Activated CD4-positive, alpha-beta T cell treated with anti-CD3 and anti-CD28 coated beads, Interleukin-2, amount 50 U/mL, for 48 hours (primary cell): Measurements from ENCODE around the gene ETV5.
"Not testable (repeated sequence)": the region's sequence is repeated elsewhere in the genome, so short reads cannot be mapped to it uniquely, and the experiment has no call there.

Experiments used
- DNase-seq, 2 experiments: peaks; one replicate each; pipeline ENCODE4 v3.0.0-alpha.2; 2020

Gene ETV5

DNA sequence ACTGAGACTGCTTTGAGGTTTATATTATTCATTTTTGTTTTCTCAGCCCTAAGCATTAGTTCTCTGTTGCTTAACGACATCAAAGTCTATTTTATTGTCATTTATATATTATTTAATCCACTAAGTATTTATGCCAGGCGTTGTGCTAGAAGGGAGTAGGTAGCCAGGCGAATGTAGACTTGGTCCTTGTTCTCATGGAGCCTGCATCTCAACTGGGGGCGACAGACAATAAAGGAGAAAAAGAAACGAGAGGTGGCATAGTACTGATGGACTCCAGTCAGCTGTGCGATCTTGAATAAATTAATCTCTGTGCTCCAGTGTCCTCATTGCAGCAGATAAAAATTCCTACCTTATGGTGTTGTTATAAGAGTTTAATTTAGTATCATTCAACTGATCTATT is 49.7 kb downstream of the ETV5 start:
- DNase-seq, result no peak

- DNase-seq, result no peak
Observed at GRCh38 chr3:186058225-186058624, 50.7 kb downstream of the ETV5 start.

- DNase-seq, result no peak
Observed at GRCh38 chr3:186057594-186057993, 51.3 kb downstream of the ETV5 start.

GRCh38 chr3:186054792-186055352 is 54.0 kb downstream of the ETV5 start:
- DNase-seq, result no peak

DNA sequence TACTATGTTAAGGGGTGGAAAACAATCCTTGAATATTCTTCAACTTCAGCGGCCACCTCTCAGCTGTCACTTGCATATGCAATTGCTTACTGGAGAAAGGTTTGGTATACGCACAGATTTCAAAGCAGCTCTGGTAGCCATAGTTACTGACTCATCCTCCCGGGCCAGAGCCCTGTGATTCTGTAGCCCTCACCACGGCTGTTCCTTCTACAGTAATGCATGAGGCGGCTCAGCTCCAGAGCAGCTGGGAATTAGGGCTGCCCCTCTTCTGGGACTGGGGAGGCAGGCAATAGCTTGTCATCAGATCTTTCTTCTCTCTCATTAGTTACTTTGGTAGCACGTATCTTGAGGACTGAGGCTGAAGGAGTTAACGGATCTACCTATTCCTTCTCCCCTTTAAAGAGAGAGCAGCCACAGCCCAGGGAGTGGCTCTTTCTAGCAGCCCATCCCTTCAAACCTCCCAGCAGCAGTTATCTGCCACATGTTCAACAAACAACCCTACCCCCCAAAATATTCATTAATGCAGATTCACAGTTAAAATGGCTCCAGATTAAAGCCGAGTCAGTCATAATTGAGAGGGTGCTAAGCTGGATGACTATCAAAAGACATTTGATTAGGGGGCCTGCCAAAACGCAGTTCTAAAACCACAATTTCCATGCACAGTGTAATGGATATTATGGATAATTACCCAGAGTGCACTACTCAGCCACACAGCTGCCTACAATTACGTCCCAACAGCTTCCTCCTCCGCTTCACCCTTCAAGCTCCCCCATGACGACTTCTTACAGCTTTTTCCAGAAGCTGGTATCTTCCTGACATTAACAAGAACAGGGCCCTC is 54.7 kb downstream of the ETV5 start:
- no peak for DNase-seq

GRCh38 chr3:186052096-186052840 is 56.6 kb downstream of the ETV5 start:
- no peak for DNase-seq

DNA sequence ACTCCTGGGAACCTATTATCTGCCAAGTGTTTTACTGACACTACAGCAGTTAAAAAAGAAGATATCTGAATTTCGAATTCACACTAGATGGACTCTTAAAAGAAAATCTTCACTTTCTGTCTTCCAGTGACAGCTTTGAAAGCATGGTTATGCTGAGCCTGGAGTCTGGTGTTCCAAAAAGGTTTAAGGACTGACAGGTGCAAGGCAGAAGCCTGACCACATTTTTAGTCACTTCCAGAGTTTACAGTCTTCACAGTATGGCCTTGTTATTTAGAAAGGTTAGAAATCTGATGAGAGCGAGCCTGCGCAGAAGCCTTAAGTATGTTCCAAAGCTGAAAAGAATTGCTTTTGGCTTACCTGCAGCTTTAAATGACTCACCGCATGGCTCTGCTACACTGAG is 59.9 kb downstream of the ETV5 start:
- no peak for DNase-seq

GRCh38 chr3:186048119-186048518 is 60.8 kb downstream of the ETV5 start:
- DNase-seq, result no peak

- no peak for DNase-seq
Observed at GRCh38 chr3:186046838-186047237, 62.1 kb downstream of the ETV5 start.

DNA sequence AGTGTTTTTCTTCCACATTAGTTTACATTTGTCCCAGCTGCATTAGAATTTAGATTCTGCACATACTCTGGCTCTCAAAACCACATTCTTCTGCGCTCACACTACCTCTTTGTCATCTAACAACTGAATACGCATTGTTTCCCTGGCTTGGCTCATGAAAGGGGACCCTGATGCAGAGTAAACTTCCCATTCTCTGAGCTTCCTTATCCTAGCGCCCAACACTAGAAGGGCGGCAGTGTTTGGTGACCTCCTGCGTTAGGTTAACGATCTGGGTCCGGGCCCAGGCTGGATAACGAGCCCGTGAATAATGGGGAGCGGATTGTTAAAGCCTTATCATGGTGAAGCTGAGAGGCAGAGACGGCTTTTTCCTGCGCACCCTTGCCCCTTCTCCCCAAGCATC is 63.9 kb downstream of the ETV5 start:
- DNase-seq, result no peak

DNA sequence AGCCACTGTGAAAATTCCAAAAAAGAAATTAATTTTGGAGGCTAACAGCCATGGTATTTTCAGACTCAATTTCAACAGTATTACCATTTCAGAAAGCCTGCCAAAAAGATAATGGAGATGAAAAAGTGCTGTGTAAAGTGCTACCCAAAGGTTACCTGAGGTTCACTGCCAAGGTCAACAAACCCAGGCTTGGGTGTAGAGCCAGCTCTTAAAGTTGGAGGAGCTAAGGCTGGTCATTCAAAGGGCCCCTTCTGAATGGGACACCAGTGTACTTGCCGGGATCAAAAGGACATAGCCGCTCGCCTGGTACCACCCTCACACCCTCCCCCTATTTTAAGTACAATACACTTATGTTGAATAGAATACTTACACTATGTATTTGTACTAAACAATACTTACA is 64.5 kb downstream of the ETV5 start:
- DNase-seq, result no peak

DNA sequence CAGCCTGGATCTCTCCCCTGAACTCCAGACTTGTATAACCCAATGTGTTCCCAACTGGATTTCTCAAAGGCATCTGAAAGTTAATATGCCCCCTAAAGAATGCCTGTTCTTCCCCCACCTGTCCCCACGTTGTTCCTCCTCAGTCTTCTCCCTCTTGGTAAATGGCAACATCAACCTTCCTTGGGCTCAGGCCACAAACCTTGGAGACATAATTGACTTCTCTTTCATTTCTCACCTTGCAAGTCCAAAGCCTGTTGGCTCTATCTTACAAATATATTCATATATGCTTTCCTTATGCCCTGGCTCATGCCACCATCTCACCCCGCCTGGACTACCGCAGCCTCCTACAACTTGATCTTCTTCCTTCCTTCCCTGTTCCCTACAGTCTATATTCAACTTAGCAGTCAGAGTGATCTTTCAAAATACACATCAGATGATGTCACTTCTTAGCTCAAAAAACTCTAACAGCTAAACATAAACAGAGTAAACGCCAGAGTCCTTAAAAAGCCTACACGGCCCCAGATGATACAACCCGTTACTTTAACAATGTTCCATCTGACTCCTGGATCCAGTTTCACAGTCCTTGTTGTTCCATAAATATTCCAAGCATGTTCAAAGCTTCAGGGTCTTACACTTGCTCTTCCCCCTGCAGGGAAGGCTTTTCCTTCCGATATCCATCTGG is 66.2 kb downstream of the ETV5 start:
- DNase-seq, result no peak

- no peak for DNase-seq
Observed at GRCh38 chr3:186042036-186042435, 66.9 kb downstream of the ETV5 start.

DNA sequence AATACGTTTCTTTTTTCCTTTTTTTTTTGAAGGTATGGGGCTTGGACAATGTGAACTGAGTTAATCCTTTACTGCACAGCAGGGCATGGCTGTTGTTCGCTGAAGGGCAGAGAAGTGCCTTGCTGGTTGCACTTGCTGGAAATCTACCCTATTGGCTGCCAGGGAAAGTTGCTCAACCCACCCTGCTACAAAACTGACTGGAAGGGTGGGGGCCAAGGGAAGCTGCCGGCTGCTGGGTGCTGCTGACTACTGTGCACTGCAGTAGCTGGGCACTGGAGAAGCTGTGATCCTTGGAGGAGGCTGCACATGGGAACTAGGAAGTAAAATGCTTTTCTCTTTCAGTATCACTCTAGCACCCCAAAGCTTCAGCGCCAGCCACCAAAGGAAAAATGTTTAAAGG is 70.5 kb downstream of the ETV5 start:
- DNase-seq, result no peak

- no peak for DNase-seq
Observed at GRCh38 chr3:186035277-186035676, 73.6 kb downstream of the ETV5 start.

DNA sequence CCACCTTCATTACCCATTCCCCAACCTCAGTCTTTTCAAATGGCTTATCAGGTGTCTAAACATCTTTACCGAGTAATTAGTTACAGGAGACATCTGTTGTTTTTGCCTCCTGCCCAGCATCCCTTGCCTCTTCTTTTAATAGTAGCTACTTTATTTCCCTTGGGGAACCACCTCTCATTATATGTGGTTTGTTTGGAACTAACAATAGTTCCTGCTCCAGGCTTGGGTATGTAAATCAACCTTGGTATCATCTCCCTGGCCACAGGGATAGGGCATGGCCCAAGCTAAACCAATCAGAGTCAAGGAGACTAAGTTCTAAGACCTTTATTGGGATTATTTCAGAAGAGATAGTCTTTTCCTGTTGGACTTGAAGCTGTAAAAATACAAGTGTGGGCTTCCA is 76.6 kb downstream of the ETV5 start:
- no peak for DNase-seq

- DNase-seq, result not testable (repeated sequence)
Observed at GRCh38 chr3:186025993-186026392, 82.9 kb downstream of the ETV5 start.

- peak; percentile 50 to 57 for DNase-seq
Observed at GRCh38 chr3:186025161-186025560, 83.7 kb downstream of the ETV5 start.

DNA sequence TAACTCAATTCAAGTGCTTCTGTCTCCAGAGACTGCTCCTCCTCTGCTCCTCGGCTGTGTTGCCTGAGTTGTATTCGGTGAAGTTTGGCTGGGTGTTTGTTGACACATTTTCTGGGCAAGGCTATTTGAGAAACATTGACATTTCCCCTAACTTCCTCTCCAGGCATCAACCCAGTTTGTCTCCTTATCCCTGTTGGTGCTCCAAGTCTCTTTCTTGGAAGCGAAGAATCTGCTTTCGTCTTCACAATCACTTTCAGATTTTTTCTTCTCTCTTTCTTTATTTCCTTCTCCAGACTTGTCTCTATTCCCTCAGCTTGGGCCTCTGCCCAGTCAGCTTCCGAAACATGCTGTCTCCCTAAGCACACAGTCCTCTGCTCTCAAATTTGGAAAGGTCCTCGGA is 84.7 kb downstream of the ETV5 start:
- no peak for DNase-seq

DNA sequence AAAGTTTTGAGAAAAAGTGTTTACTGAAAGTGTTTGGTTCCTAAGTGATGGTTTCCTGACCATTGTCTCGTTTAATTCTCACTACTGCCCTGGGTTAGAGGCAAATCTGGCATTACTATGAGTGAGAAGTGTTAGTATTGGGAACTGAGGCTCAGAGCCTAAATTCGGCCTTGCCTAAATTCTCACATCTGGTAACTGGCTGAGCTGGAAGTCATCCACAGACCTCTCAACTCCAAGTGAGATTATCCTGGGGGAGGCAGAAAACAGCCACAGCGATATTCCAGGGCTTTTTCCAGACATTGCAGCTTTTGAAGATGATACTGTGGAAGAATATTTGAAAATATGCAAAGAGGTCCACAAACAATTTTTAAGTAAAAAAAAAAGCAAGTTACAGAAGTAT is 86.0 kb downstream of the ETV5 start:
- DNase-seq, result no peak

DNA sequence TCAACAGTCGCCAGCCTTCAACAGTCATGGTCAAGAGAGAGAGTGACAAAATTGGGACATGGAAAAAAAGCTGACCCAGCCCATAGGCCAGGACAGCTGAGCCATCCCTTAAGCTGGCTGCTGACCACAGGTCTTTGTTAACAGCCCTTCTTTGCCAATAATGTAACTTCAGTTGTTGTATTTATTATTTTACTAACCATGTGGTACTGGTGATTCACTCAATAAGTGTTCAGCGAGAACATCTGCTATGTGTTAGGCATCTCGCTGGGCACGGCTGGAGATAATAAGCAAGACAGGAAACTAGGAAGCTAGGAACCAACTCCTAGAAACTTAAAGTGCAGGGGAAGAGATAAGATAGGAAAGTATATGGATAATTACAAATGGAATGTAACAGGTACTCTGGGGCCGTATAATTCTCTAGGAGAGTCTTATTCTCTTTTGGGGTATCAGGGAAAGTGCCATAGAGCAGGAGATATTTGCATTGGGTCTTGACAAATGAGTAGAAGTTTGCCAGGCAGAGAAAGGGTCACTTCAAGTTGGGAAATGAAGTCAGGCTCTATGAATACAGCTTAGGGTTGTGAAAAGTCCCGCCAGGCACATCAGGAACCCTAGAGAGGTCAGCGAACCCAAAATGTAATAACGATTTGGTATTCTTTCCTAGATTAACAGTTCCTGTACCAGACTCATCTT is 87.1 kb downstream of the ETV5 start:
- no peak for DNase-seq

DNA sequence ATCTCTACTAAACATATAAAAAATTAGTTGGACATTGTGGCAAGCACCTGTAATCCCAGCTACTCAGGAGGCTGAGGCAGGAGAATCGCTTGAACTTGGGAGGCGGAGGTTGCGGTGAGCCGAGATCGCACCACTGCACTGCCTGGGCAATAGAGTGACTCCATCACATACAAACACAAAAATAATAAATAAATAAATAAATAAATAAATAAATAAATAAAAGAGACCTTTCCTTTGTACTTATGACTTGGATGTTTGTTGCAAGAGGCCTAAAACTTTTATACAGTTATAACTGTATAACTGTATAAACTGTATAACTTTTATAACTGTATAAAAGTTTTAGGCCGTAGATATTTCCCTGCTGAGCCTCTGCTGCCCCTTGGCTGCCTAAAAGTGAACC is 87.6 kb downstream of the ETV5 start:
- DNase-seq, result not testable (repeated sequence)

DNA sequence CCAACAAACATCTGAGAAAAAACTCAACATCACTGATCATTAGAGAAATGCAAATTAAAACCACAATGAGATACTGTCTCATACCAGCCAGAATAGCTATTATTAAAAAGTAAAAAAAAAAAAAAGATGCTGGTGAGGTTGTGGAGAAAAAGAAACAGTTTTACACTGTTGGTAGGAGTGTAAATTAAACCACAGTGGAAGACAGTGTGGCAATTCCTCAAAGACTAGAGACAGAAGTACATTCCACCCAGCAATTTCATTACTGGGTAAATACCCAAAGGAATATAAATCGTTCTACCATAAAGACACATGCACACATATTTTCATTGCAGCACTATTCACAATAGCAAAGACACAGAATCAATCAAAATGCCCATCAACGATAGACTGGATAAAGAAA is 89.6 kb downstream of the ETV5 start:
- not testable (repeated sequence) for DNase-seq
